Activated CD4-positive, alpha-beta memory T cell treated with anti-CD3 and anti-CD28 coated beads, Interleukin-2, amount 10 ng/mL, durations not matched to agents 7 days and 5 days (primary cell): Measurements from ENCODE around the gene PCDHB7. TPM values are rescaled to one million over a fixed set of nuclear protein-coding genes. Genes with fewer than 3 reads are reported as not detected.
"Not testable (repeated sequence)": the region's sequence is repeated elsewhere in the genome, so short reads cannot be mapped to it uniquely, and the experiment has no call there.

Source experiments
- CTCF ChIA-PET: fragments of 350-600 bp; sonication (Branson Sonifier 250); formaldehyde crosslinking; loops from one replicate; lab custom pipeline; 2021; ENCODE audit warnings: antibody characterized with exemption, inconsistent platforms; lab: Charles Lee
- POLR2A ChIA-PET: fragments of 350-600 bp; sonication (Branson Sonifier 250); formaldehyde crosslinking; loops from one replicate; lab custom pipeline; 2021; ENCODE audit warnings: antibody characterized with exemption; lab: Charles Lee
- DNase-seq: peaks from one replicate; pipeline ENCODE4 v3.0.0-alpha.2; 2020
- H3K27ac Mint-ChIP-seq: one replicate; pipeline ENCODE4 v1.8.0; 2021; ENCODE audit warnings: mild to moderate bottlenecking, mixed read lengths
- H3K27me3 Mint-ChIP-seq: one replicate; pipeline ENCODE4 v1.8.0; 2021; ENCODE audit warnings: mixed read lengths
- H3K36me3 Mint-ChIP-seq: one replicate; pipeline ENCODE4 v1.8.0; 2021; ENCODE audit warnings: low read depth, mixed read lengths
- H3K4me1 Mint-ChIP-seq: one replicate; pipeline ENCODE4 v1.8.0; 2021; ENCODE audit warnings: mixed read lengths
- H3K4me3 Mint-ChIP-seq: one replicate; pipeline ENCODE4 v1.8.0; 2021; ENCODE audit warnings: mild to moderate bottlenecking, mixed read lengths
- H3K9me3 Mint-ChIP-seq: one replicate; pipeline ENCODE4 v1.8.0; 2021; ENCODE audit warnings: mixed read lengths
- total RNA-seq, 2 experiments: library from RNA; stranded (reverse); gene quantifications; one replicate each; pipeline ENCODE4 v1.2.3, GENCODE V29; 2021

PCDHB7 gene
- not detected for total RNA-seq

DNA sequence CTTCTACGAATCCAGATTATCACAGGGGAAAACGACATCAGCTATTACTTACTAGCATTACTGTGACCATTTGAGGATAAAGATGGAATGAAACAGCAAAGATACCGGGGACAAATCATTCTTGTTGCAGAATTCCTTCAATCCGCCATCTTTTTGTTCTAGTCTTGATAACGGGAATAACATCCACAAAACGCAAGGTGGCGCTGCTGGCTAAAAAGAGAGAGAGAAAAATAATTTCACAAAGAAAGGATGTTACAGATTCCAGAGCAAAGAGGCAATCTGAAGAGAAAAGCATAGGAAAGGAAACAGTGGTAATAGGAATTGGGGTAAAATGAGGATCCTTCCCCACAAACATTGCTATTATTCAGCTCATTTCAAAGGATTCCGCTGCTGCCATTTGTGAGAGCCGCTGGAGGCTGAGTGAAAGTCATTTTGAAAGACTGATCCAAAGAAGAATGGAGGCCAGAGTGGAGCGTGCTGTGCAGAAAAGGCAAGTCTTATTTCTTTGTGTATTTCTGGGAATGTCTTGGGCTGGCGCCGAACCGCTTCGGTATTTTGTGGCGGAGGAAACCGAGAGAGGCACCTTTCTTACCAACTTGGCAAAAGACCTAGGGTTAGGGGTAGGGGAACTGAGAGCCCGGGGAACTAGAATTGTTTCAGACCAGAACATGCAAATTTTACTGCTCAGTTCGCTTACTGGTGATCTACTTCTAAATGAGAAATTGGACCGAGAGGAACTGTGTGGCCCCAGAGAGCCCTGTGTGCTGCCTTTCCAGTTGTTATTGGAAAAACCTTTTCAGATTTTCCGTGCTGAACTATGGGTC, at the start of gene PCDHB7:
Gene PCDHB7, plus strand, starts transcription at position 264 of the 824 bp plus-strand sequence. Its CDS starts 192 bp downstream, at position 456.
- DNase-seq, result no peak
- H3K27ac Mint-ChIP-seq, result no peak within 1 kb of the TSS
- peaks cover 11% of the 10 kb centered on the region for H3K9me3 Mint-ChIP-seq
- CTCF ChIA-PET, result no interaction called here
- POLR2A ChIA-PET, result no interaction called here
- no peaks in the 10 kb centered on the region for H3K36me3 Mint-ChIP-seq
- no peak within 1 kb of the TSS for H3K4me3 Mint-ChIP-seq
- no peaks in the 10 kb centered on the region for H3K27me3 Mint-ChIP-seq
- no peaks in the 10 kb centered on the region for H3K4me1 Mint-ChIP-seq

DNA sequence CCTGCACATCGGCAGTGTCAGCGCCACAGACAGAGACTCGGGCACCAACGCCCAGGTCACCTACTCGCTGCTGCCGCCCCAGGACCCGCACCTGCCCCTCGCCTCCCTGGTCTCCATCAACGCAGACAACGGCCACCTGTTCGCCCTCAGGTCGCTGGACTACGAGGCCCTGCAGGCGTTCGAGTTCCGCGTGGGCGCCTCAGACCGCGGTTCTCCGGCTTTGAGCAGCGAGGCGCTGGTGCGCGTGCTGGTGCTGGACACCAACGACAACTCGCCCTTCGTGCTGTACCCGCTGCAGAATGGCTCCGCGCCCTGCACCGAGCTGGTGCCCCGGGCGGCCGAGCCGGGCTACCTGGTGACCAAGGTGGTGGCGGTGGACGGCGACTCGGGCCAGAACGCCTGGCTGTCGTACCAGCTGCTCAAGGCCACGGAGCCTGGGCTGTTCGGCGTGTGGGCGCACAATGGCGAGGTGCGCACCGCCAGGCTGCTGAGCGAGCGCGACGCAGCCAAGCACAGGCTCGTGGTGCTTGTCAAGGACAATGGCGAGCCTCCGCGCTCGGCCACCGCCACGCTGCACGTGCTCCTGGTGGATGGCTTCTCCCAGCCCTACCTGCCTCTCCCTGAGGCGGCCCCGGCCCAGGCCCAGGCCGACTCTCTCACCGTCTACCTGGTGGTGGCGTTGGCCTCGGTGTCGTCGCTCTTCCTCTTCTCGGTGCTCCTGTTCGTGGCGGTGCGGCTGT, 48.9 kb upstream of the PCDHB7 start:
- H3K27me3 Mint-ChIP-seq, H3K4me1 Mint-ChIP-seq, H3K27ac Mint-ChIP-seq, POLR2A ChIA-PET, H3K36me3 Mint-ChIP-seq, CTCF ChIA-PET, H3K4me3 Mint-ChIP-seq, DNase-seq, H3K9me3 Mint-ChIP-seq: not testable (repeated sequence)

DNA sequence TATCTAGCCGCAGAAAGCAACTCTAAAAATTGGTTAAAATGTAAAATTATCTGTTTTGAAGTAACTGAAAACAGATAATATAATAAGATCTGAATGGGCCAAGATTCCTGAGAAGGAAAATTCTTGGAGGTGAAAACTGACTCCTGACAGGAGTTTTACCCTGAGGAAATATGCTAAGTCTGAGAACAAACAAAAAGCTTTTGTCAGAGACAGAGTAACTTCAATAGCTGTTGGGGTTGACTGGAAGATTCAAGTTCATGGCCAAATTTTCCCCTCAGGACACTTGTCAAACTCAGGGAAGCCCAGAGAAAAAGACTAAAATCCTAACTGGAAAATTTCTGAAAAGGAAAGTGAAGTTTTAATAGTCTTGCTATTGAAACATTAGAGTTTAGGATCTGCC, 45.1 kb upstream of the PCDHB7 start:
- Mint-ChIP-seq H3K27me3 (no peaks in the 10 kb centered on the region), H3K27ac (no peak overlapping the region), H3K4me3 (no peak overlapping the region), H3K36me3 (no peaks in the 10 kb centered on the region), H3K9me3 (peaks cover 8% of the 10 kb centered on the region), H3K4me1 (no peaks in the 10 kb centered on the region)
- DNase-seq, result no peak
- CTCF ChIA-PET, result no interaction called here
- POLR2A ChIA-PET, result no interaction called here

DNA sequence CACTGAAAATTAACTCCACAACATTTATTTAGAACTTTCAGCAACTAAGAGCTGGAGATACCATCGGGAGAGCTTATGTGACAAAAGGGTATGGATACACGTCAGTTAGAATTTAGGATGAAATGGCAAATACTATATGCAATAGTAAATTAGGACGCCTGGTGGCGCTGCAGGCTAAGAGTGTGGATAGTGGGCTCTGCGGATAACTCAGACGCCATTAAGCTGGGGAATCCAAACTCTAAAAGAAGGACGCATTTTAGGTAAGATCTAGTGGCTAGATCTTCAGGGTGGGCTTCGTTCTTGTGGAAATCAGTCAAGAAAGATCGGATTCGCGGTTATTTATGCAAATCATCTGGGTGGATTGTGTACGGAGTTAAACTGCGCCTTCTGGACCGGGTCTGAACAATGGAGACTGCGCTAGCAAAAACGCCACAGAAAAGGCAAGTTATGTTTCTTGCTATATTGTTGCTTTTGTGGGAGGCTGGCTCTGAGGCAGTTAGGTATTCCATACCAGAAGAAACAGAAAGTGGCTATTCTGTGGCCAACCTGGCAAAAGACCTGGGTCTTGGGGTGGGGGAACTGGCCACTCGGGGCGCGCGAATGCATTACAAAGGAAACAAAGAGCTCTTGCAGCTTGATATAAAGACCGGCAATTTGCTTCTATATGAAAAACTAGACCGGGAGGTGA, 37.3 kb upstream of the PCDHB7 start, which contains the start of gene PCDHB5:
Gene PCDHB5, plus strand, starts transcription at position 177 of the 688 bp plus-strand sequence. Its CDS starts 229 bp downstream, at position 406.
- H3K9me3 Mint-ChIP-seq, result peaks cover 18% of the 10 kb centered on the region
- no peak within 1 kb of the TSS for H3K27ac Mint-ChIP-seq
- H3K4me3 Mint-ChIP-seq, result peak within 1 kb of the TSS; percentile 13
- no peak for DNase-seq
- peaks cover 4% of the 10 kb centered on the region for H3K36me3 Mint-ChIP-seq
- no peaks in the 10 kb centered on the region for H3K4me1 Mint-ChIP-seq
- ChIA-PET POLR2A (no interaction called here), CTCF (no interaction called here)
- no peaks in the 10 kb centered on the region for H3K27me3 Mint-ChIP-seq

DNA sequence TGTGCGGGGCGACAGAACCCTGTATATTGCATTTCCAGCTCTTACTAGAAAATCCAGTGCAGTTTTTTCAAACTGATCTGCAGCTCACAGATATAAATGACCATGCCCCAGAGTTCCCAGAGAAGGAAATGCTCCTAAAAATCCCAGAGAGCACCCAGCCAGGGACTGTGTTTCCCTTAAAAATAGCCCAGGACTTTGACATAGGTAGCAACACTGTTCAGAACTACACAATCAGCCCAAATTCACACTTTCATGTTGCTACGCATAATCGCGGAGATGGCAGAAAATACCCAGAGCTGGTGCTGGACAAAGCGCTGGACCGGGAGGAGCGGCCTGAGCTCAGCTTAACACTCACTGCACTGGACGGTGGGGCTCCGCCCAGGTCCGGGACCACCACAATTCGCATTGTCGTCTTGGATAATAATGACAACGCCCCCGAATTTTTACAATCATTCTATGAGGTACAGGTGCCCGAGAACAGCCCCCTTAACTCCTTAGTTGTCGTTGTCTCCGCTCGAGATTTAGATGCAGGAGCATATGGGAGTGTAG, 36.7 kb upstream of the PCDHB7 start:
- CTCF ChIA-PET, result no interaction called here
- Mint-ChIP-seq H3K36me3 (peaks cover 4% of the 10 kb centered on the region), H3K9me3 (peaks cover 16% of the 10 kb centered on the region), H3K4me1 (no peaks in the 10 kb centered on the region), H3K27me3 (no peaks in the 10 kb centered on the region), H3K27ac (no peak overlapping the region), H3K4me3 (no peak overlapping the region)
- POLR2A ChIA-PET, result no interaction called here
- no peak for DNase-seq

DNA sequence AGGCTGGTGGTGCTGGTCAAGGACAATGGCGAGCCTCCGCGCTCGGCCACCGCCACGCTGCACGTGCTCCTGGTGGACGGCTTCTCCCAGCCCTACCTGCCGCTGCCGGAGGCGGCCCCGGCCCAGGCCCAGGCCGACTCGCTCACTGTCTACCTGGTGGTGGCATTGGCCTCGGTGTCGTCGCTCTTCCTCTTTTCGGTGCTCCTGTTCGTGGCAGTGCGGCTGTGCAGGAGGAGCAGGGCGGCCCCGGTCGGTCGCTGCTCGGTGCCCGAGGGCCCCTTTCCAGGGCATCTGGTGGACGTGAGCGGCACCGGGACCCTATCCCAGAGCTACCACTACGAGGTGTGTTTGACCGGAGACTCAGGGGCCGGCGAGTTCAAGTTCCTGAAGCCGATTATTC, 35.1 kb upstream of the PCDHB7 start:
- H3K27me3 Mint-ChIP-seq, H3K4me1 Mint-ChIP-seq, DNase-seq, POLR2A ChIA-PET, H3K36me3 Mint-ChIP-seq, H3K4me3 Mint-ChIP-seq, CTCF ChIA-PET, H3K27ac Mint-ChIP-seq: not testable (repeated sequence)
- H3K9me3 Mint-ChIP-seq, result peaks cover 15% of the 10 kb centered on the region

DNA sequence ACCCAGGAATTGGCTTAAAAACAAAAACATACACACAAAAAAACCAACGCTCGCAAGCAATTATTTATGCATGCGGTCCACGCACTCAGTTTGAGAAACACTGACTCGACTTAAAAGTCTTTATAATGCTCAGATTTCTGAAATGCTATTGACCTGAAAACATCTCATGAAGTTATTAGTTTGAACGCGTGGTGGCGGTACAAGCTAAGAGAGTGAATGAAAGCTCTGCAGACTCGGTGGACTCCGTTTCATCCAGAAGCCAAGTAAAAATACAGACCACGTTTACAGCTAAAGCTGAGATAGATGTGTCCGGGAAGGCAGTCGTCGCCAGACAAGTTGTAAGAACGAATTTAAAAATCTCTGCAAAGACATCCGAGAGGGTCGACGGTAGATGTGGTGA, 22.6 kb upstream of the PCDHB7 start, which contains the start of gene PCDHB6:
Gene PCDHB6, plus strand, starts transcription at position 246 of the 400 bp plus-strand sequence. CDS start 201 bp downstream, outside the sequence.
- Mint-ChIP-seq H3K4me1 (no peaks in the 10 kb centered on the region), H3K27ac (no peak within 1 kb of the TSS), H3K4me3 (no peak within 1 kb of the TSS), H3K27me3 (peaks cover 6% of the 10 kb centered on the region), H3K36me3 (peaks cover 7% of the 10 kb centered on the region), H3K9me3 (peaks cover 13% of the 10 kb centered on the region)
- DNase-seq, result no peak
- ChIA-PET CTCF (interaction anchor here (0.9 kb wide), 1 partner anchor 33 kb away, joined by 3 read pairs; no protein-coding TSS in a partner anchor), POLR2A (no interaction called here)

DNA sequence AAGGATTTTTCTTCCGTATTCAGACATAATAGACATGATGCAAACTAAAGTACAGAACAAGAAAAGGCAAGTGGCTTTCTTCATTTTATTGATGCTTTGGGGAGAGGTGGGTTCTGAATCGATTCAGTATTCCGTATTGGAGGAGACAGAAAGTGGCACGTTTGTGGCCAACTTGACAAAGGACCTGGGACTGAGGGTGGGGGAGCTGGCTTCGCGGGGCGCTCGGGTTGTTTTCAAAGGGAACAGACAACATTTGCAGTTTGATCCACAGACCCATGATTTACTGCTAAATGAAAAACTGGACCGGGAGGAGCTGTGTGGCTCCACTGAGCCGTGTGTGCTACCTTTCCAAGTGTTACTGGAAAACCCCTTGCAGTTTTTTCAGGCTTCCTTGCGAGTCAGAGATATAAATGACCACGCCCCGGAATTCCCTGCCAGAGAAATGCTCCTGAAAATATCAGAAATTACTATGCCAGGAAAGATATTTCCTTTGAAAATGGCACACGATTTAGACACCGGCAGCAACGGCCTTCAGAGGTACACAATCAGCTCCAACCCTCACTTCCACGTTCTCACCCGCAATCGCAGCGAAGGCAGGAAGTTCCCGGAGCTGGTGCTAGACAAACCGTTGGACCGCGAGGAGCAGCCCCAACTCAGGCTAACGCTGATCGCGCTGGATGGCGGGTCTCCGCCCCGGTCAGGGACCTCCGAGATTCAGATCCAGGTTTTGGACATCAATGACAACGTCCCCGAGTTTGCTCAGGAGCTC, 22.0 kb upstream of the PCDHB7 start:
- ChIA-PET CTCF (interaction anchor here (0.9 kb wide), 1 partner anchor 33 kb away, joined by 3 read pairs; no protein-coding TSS in a partner anchor), POLR2A (no interaction called here)

DNA sequence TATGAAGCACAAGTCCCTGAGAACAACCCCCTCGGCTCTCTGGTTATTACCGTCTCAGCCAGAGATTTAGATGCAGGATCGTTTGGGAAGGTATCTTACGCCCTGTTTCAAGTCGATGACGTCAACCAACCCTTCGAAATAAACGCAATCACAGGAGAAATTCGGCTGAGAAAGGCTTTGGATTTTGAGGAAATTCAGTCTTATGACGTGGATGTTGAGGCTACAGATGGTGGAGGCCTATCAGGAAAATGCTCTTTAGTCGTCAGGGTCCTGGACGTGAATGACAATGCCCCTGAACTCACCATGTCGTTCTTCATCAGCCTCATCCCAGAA, 21.5 kb upstream of the PCDHB7 start:
- no peaks in the 10 kb centered on the region for H3K4me1 Mint-ChIP-seq
- no peak overlapping the region for H3K27ac Mint-ChIP-seq
- peaks cover 7% of the 10 kb centered on the region for H3K36me3 Mint-ChIP-seq
- ChIA-PET POLR2A (no interaction called here), CTCF (no interaction called here)
- peaks cover 6% of the 10 kb centered on the region for H3K27me3 Mint-ChIP-seq
- no peak for DNase-seq
- H3K4me3 Mint-ChIP-seq, result no peak overlapping the region
- H3K9me3 Mint-ChIP-seq, result peaks cover 13% of the 10 kb centered on the region

More for the DNA sequence above, 22.0 kb upstream of the PCDHB7 start:
- Mint-ChIP-seq H3K27ac (no peak overlapping the region), H3K9me3 (peaks cover 13% of the 10 kb centered on the region), H3K27me3 (peaks cover 6% of the 10 kb centered on the region), H3K36me3 (peaks cover 7% of the 10 kb centered on the region), H3K4me1 (no peaks in the 10 kb centered on the region), H3K4me3 (no peak overlapping the region)
- DNase-seq, result no peak

DNA sequence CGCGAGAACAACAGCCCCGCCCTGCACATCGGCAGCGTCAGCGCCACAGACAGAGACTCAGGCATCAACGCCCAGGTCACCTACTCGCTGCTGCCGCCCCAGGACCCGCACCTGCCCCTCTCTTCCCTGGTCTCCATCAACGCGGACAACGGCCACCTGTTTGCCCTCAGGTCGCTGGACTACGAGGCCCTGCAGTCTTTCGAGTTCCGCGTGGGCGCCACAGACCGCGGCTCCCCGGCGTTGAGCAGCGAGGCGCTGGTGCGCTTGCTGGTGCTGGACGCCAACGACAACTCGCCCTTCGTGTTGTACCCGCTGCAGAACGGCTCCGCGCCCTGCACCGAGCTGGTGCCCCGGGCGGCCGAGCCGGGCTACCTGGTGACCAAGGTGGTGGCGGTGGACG, 20.8 kb upstream of the PCDHB7 start:
- H3K27ac Mint-ChIP-seq, CTCF ChIA-PET, H3K4me1 Mint-ChIP-seq, H3K27me3 Mint-ChIP-seq, H3K36me3 Mint-ChIP-seq, H3K4me3 Mint-ChIP-seq, POLR2A ChIA-PET, DNase-seq: not testable (repeated sequence)
- H3K9me3 Mint-ChIP-seq, result peaks cover 13% of the 10 kb centered on the region

DNA sequence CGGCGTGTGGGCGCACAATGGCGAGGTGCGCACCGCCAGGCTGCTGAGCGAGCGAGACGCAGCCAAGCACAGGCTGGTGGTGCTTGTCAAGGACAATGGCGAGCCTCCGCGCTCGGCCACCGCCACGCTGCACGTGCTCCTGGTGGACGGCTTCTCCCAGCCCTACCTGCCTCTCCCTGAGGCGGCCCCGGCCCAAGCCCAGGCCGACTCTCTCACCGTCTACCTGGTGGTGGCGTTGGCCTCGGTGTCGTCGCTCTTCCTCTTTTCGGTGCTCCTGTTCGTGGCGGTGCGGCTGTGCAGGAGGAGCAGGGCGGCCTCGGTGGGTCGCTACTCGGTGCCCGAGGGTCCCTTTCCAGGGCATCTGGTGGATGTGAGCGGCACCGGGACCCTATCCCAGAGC, 20.3 kb upstream of the PCDHB7 start:
- H3K27ac Mint-ChIP-seq, POLR2A ChIA-PET, H3K36me3 Mint-ChIP-seq, DNase-seq, CTCF ChIA-PET, H3K4me1 Mint-ChIP-seq, H3K4me3 Mint-ChIP-seq, H3K27me3 Mint-ChIP-seq: not testable (repeated sequence)
- peaks cover 15% of the 10 kb centered on the region for H3K9me3 Mint-ChIP-seq

DNA sequence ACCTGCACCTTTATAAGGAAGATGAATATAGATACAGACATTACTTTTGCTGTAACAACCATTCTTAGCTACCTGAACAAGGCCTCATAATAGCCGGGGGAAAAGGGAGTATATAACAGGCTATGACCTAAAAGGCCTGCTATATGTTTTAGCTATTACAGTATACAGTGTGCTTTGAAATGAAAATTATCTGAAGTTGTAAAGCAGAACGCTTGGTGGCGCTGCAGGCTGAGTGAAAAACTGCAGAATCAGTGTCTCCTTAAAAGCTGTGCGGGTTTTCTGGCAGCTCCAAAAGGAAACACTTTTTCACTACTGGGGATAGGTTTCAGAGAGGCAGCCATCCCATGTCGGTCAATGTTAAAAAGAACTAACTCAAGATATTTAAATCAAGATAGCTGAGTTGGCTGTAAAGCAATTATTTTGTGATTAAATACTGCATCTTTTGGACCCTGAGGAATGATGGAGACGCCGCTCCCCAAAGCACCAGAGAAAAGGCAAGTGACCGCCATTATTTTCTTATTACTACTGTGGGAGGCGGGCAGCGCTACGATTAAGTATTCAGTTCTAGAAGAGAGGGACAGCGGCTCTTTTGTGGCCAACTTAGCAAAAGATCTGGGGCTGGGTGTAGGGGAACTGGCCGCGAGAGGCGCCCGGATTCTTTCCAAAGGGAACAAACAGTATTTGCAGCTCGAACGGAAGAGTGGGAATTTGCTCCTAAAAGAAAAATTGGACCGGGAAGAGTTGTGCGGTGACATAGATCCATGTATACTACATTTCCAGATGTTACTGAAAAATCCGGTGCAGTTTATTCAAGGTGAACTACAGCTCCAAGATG, 16.7 kb upstream of the PCDHB7 start:
- peaks cover 13% of the 10 kb centered on the region for H3K9me3 Mint-ChIP-seq
- H3K27ac Mint-ChIP-seq, result no peak overlapping the region
- CTCF ChIA-PET, result no interaction called here
- no peak for DNase-seq
- no peaks in the 10 kb centered on the region for H3K4me1 Mint-ChIP-seq
- no peak overlapping the region for H3K4me3 Mint-ChIP-seq
- no peaks in the 10 kb centered on the region for H3K27me3 Mint-ChIP-seq
- POLR2A ChIA-PET, result no interaction called here
- peaks cover 2% of the 10 kb centered on the region for H3K36me3 Mint-ChIP-seq
